ENCODE measurements around the gene OVAAL. TPM values are rescaled to one million over a fixed set of nuclear protein-coding genes. Genes with fewer than 3 reads are reported as not detected.
"Not testable (repeated sequence)": the region's sequence is repeated elsewhere in the genome, so short reads cannot be mapped to it uniquely, and the experiment has no call there.

The OVAAL gene
- total and polyA plus RNA-seq, 8 donors = not detected

DNA sequence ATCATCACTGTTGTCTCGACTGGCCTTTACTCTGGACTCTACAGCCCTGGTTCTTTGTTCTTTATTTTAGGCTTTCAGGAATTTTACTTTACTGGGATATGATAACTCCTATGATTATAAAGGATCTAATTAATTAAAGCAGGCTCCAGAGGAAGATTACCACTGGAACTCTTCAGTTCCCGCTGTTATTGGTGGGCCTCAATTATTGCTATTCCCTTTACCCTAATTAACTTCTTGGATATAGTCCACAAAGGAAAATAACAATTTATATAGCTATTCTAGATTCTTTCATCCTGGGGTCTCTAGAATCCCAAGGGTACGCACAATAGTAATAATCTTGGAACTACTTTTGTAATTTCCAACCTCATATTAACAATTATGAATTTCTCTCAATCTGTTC lies 8.5 kb upstream of the OVAAL start:
- intact Hi-C loops (cut with DNase I; ENCODE audit: low total_unique reads) = no loop called here
- Histone ChIP-seq H3K4me3 (no peak overlapping the region), H3K9me3 (no peaks in the 10 kb centered on the region), H3K27ac (no peak overlapping the region), H3K27me3 (no peaks in the 10 kb centered on the region), H3K4me1 (no peaks in the 10 kb centered on the region), H3K36me3 (no peaks in the 10 kb centered on the region)
- TF ChIP-seq POLR2A (IDR thresholded peaks at IDR 0.05) (no peak), POLR2AphosphoS5 (IDR thresholded peaks at IDR 0.05) (no peak), EP300 (IDR thresholded peaks at IDR 0.05) (no peak)
- TF ChIP-seq, protein P1, sequence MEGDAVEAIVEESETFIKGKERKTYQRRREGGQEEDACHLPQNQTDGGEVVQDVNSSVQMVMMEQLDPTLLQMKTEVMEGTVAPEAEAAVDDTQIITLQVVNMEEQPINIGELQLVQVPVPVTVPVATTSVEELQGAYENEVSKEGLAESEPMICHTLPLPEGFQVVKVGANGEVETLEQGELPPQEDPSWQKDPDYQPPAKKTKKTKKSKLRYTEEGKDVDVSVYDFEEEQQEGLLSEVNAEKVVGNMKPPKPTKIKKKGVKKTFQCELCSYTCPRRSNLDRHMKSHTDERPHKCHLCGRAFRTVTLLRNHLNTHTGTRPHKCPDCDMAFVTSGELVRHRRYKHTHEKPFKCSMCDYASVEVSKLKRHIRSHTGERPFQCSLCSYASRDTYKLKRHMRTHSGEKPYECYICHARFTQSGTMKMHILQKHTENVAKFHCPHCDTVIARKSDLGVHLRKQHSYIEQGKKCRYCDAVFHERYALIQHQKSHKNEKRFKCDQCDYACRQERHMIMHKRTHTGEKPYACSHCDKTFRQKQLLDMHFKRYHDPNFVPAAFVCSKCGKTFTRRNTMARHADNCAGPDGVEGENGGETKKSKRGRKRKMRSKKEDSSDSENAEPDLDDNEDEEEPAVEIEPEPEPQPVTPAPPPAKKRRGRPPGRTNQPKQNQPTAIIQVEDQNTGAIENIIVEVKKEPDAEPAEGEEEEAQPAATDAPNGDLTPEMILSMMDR (IDR thresholded peaks at IDR 0.05) = no peak
- DNase-seq = no peak
- WGBS, 5 donors = 77 to 96% (median 94%) methylated on average over 3 of the region's 3 CpGs

GRCh38 chr1:180551997-180552396 lies 6.8 kb upstream of the OVAAL start:
- Histone ChIP-seq H3K9me3 (no peaks in the 10 kb centered on the region), H3K4me3 (no peak overlapping the region), H3K36me3 (no peaks in the 10 kb centered on the region), H3K27me3 (no peaks in the 10 kb centered on the region), H3K27ac (no peak overlapping the region), H3K4me1 (no peaks in the 10 kb centered on the region)
- DNase-seq = no peak
- 60 to 90% (median 76%) methylated on average over 1 of the region's 1 CpG for WGBS, 5 donors
- TF ChIP-seq POLR2AphosphoS5 (IDR thresholded peaks at IDR 0.05) (no peak), POLR2A (IDR thresholded peaks at IDR 0.05) (no peak), EP300 (IDR thresholded peaks at IDR 0.05) (no peak)
- TF ChIP-seq, protein P1 (IDR thresholded peaks at IDR 0.05) = no peak
- intact Hi-C loops (cut with DNase I; ENCODE audit: low total_unique reads) = no loop called here

DNA sequence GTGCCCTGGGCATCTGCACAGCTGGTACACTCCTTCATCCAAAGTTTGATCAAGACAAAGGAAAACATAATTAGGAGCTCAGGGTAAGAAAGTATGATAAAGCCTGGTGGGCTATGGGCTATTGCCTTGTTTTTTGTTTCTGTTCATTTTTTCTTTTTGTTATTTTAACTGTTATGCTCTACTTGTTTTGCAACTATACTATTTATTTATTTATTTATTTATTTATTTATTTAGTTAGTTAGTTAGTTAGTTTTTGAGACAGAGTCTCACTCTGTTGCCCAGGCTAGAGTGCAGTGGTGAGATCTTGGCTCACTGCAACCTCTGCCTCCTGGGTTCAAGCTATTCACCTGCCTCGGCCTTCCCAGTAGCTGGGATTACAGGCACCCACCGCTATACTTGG lies 5.7 kb upstream of the OVAAL start:
- 95 to 100% (median 97%) methylated on average over 2 of the region's 2 CpGs for WGBS, 5 donors
- H3K27ac ChIP-seq; intact Hi-C loops (cut with DNase I; ENCODE audit: low total_unique reads); H3K4me3 ChIP-seq; DNase-seq; H3K27me3 ChIP-seq; H3K4me1 ChIP-seq; H3K36me3 ChIP-seq; H3K9me3 ChIP-seq: not testable (repeated sequence)

DNA sequence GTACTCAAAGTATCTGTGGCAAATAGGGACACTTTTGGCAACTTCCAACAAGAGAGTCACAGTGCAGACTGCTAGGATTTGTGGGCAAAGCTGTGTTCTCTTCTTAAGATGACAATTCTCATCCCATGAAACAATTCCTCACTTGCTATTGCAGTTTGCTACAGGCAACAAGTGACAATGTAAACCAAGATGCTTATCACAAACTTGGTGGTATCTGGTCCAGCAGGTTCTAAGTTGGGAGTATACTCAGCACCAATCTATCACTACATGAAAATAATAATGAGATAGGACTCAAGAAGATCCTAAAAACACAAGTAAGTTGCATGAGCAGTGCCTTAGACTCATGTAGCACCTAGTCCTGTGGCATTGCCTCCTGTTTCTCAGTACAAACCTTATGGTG lies 3.4 kb upstream of the OVAAL start:
- H3K27me3 ChIP-seq = no peaks in the 10 kb centered on the region
- H3K4me1 ChIP-seq = no peaks in the 10 kb centered on the region
- DNase-seq = no peak
- intact Hi-C loops (cut with DNase I; ENCODE audit: low total_unique reads) = no loop called here
- H3K27ac ChIP-seq = no peak overlapping the region
- H3K9me3 ChIP-seq = no peaks in the 10 kb centered on the region
- no peak overlapping the region for H3K4me3 ChIP-seq
- no peaks in the 10 kb centered on the region for H3K36me3 ChIP-seq
- TF ChIP-seq POLR2A (IDR thresholded peaks at IDR 0.05) (no peak), POLR2AphosphoS5 (IDR thresholded peaks at IDR 0.05) (no peak), EP300 (IDR thresholded peaks at IDR 0.05) (no peak)
- TF ChIP-seq, protein P1 (IDR thresholded peaks at IDR 0.05) = no peak

- no peaks in the 10 kb centered on the region for H3K27me3 ChIP-seq
- intact Hi-C loops (cut with DNase I; ENCODE audit: low total_unique reads) = no loop called here
- TF ChIP-seq, protein P1 (IDR thresholded peaks at IDR 0.05) = no peak
- TF ChIP-seq EP300 (IDR thresholded peaks at IDR 0.05) (no peak), POLR2A (IDR thresholded peaks at IDR 0.05) (no peak), POLR2AphosphoS5 (IDR thresholded peaks at IDR 0.05) (no peak)
- H3K4me3 ChIP-seq = no peak overlapping the region
- H3K36me3 ChIP-seq = no peaks in the 10 kb centered on the region
- H3K9me3 ChIP-seq = no peaks in the 10 kb centered on the region
- H3K27ac ChIP-seq = no peak overlapping the region
- H3K4me1 ChIP-seq = no peaks in the 10 kb centered on the region
- DNase-seq = peak; percentile 5 to 44
- 22 to 44% (median 34%) methylated on average over 3 of the region's 3 CpGs for WGBS, 5 donors
Measured at GRCh38 chr1:180560200-180560867, 1.6 kb downstream of the OVAAL start.
